PFSK-1 (cell line): ENCODE data around the gene ZFPM1.

Experiments
- FOXP2 ChIP-seq: optimal IDR thresholded peaks from 2 replicates; pipeline ENCODE3; 2011; ENCODE audit warnings: borderline replicate concordance, control low read depth, inconsistent platforms; ENCODE audit not compliant: insufficient read depth; ENCODE audit errors: extremely low read length, extremely low read depth
- POLR2AphosphoS5 ChIP-seq: IDR thresholded peaks from 2 replicates; pipeline ENCODE4 v1.6.1; 2012; ENCODE audit warnings: low read depth, mild to moderate bottlenecking, control low read depth, low read length, moderate library complexity
- REST ChIP-seq, 2 experiments: IDR thresholded peaks; 2 replicates each; pipeline versions ENCODE4 v1.6.1 to v1.8.0; 2011 to 2012; ENCODE audit warnings: low read depth in 2 of 2, low read length in 2 of 2, control low read depth in 1 of 2, inconsistent platforms in 1 of 2, mild to moderate bottlenecking in 1 of 2, moderate library complexity in 1 of 2; ENCODE audit not compliant: insufficient read depth in 1 of 2
- SIN3A ChIP-seq: IDR thresholded peaks from 2 replicates; pipeline ENCODE4 v1.6.1; 2012; ENCODE audit warnings: mild to moderate bottlenecking, low read length, moderate library complexity, borderline replicate concordance; ENCODE audit not compliant: insufficient read depth
- TAF1 ChIP-seq: IDR thresholded peaks from 2 replicates; pipeline ENCODE4 v1.6.1; 2012; ENCODE audit warnings: low read length, control low read depth, borderline replicate concordance; ENCODE audit not compliant: insufficient read depth

ZFPM1 gene

GRCh38 chr16:88584676-88585075 is 131.6 kb downstream of the ZFPM1 start:
- no peak for TF ChIP-seq SIN3A
- no peak for TF ChIP-seq TAF1
- TF ChIP-seq POLR2AphosphoS5, result no peak
- TF ChIP-seq FOXP2, result no peak
- TF ChIP-seq REST (IDR thresholded peaks at IDR 0.05; ENCODE audit: insufficient read depth in 1 of 2, low read depth in 2 of 2, low read length in 2 of 2), result no peak

DNA sequence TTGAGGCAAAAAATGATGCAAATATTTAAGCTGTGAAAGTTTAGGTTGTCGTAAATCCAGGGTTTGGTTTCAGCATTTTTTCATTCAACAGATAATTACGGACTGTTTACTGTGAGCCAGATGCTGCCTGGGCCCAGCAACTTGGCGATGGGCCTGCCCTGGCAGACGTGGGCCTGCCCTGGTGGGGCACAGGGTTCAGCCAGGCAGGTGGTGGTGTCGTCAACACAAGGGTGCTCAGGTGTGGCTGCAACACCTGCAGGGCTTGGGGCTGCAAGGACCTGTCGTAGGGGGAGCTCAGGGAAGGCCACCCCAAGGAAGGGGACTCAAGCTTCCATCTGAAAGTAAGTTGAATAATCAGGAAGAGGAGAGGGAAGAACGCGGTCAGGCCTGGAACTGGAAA is 132.2 kb downstream of the ZFPM1 start:
- TF ChIP-seq FOXP2, result no peak
- no peak for TF ChIP-seq POLR2AphosphoS5
- no peak for TF ChIP-seq TAF1
- TF ChIP-seq SIN3A, result no peak
- no peak for TF ChIP-seq REST (IDR thresholded peaks at IDR 0.05; ENCODE audit: insufficient read depth in 1 of 2, low read depth in 2 of 2, low read length in 2 of 2)

GRCh38 chr16:88585927-88586581 is 133.0 kb downstream of the ZFPM1 start:
- no peak for TF ChIP-seq SIN3A
- no peak for TF ChIP-seq TAF1
- TF ChIP-seq POLR2AphosphoS5, result no peak
- no peak for TF ChIP-seq FOXP2
- no peak for TF ChIP-seq REST (IDR thresholded peaks at IDR 0.05; ENCODE audit: insufficient read depth in 1 of 2, low read depth in 2 of 2, low read length in 2 of 2)
